Astrocyte of the spinal cord (primary cell): Measurements from ENCODE around the gene MYL4.
A peak's percentile ranks its signal among the peaks of the same experiment; 100 is the strongest.

ENCODE experiments used
- DNase-seq: peaks from one replicate; pipeline ENCODE4 v3.0.0; 2011; ENCODE audit warnings: low read depth, low spot score
- H3K4me3 ChIP-seq: 2 replicates; pipeline ENCODE4 v1.5.1; 2011; ENCODE audit warnings: low read depth, mild to moderate bottlenecking, low read length, moderate library complexity
- in situ Hi-C: cut with HindIII; loops from 2 replicates; pipeline ENCODE4 v1.10.0; 2017; ENCODE audit warnings: low sequenced_read_pairs
- TF ChIP-seq, protein P1 (sequence below): IDR thresholded peaks from 2 replicates; pipeline ENCODE4 v1.5.1; 2012; ENCODE audit warnings: low read depth, mild to moderate bottlenecking, low read length, inconsistent platforms

The MYL4 gene

DNA sequence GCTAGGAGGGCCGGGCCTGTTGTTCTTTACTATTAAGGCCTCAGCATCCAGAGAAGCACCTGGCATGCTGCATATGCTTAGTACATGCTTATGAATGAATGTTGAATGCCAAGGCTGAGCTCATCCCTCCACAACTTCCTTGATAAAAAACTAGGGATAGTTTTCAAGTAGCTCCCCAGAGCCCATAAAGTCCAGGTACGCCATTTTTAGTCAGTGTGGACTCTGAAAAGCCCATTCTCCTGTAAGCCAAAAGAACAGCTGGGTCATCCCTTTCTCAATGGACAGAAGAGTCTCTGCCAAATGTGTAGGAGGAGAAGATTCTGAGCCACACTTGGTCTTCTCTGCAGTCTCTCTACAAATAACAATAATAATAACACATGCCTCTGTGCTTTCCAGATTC is 35.5 kb downstream of the MYL4 start:
- DNase-seq = no peak
- no peak overlapping the region for H3K4me3 ChIP-seq
- TF ChIP-seq, protein P1, sequence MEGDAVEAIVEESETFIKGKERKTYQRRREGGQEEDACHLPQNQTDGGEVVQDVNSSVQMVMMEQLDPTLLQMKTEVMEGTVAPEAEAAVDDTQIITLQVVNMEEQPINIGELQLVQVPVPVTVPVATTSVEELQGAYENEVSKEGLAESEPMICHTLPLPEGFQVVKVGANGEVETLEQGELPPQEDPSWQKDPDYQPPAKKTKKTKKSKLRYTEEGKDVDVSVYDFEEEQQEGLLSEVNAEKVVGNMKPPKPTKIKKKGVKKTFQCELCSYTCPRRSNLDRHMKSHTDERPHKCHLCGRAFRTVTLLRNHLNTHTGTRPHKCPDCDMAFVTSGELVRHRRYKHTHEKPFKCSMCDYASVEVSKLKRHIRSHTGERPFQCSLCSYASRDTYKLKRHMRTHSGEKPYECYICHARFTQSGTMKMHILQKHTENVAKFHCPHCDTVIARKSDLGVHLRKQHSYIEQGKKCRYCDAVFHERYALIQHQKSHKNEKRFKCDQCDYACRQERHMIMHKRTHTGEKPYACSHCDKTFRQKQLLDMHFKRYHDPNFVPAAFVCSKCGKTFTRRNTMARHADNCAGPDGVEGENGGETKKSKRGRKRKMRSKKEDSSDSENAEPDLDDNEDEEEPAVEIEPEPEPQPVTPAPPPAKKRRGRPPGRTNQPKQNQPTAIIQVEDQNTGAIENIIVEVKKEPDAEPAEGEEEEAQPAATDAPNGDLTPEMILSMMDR = no peak
- in situ Hi-C loops = no loop called here

DNA sequence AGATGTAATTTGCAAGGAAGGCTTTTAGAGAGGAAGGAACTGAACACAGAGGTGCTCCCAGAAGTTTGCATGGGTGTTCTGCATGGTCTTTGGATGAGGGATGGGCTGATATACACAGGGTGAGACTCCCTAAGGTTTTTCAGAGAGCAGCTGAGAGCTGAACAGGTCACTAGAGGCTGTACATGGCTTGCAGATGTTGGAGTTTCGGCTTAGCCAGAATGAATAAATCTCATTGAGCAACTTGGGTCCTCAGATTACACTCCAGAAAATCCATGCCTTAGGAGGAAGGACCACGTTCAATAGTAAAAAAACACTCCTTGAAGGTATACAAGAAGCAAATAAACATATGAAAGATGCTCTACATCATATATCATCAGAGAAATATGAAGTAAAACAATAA is 37.0 kb downstream of the MYL4 start:
- H3K4me3 ChIP-seq = no peak overlapping the region
- in situ Hi-C loops = no loop called here
- TF ChIP-seq, protein P1 = no peak
- DNase-seq = no peak

DNA sequence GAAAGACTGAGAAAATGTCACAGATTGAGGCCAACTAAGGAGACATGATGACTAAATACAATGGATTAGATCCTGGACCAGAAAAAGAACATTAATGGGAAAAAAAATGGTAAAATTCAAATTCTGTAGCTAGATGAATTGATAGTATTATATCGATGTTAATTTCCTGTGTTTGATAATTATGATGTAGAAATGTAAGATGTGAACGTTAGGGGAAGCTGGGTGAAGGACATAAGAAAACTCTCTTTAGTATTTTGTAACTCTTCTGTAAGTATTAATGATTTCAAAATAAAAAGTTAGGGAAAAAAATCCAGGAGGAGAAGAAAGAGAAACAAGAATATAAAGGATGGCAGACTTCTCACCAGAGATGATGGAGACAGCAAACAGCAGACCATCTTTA is 41.7 kb downstream of the MYL4 start:
- no peak overlapping the region for H3K4me3 ChIP-seq
- TF ChIP-seq, protein P1 = no peak
- in situ Hi-C loops = no loop called here
- no peak for DNase-seq

DNA sequence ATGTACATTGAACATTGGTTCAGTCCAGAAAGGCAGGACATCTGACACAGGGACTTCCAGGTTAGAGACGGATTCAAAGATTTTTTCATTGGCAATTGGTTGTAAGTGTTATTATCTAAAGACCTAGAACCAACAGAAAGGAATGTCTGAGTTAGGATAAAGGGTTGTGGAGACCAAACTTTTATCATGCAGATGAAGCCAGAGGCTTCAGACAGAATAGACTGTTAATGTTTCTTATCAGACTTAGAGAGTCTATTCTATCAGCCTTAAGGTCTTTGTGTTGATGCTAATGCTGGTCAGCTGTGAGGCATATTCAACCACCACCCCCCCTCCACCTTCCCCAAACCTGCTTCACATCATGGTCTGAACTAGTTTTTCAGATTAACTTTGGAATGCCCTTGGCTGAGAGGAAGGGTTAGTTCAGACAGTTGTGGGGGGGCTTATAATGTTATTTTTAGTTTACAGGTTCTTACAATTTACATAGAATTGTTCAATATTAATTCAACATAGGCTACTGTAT is 42.3 kb downstream of the MYL4 start:
- TF ChIP-seq, protein P1 = no peak
- no peak overlapping the region for H3K4me3 ChIP-seq
- in situ Hi-C loops = no loop called here
- no peak for DNase-seq

DNA sequence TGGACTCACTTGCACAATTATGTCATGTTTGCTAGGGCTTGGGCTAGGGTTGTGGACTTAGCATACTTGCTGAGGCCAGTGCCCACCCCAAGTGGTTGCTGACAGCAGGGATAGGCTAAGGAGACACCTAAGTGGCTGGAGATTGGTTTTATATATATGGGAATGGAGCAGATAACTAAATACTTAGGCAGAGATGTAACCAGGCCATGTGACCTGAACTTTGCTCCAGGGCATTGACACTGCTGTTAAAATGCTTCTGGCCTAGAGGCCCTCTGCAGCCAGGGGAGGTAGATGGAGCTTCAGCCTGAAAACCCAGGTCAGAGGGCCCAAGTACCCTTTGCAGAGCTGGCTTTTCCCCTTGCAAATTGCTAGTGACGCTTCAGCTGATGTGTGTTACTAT is 43.1 kb downstream of the MYL4 start:
- in situ Hi-C loops = no loop called here
- no peak for DNase-seq
- no peak overlapping the region for H3K4me3 ChIP-seq
- TF ChIP-seq, protein P1 = no peak

DNA sequence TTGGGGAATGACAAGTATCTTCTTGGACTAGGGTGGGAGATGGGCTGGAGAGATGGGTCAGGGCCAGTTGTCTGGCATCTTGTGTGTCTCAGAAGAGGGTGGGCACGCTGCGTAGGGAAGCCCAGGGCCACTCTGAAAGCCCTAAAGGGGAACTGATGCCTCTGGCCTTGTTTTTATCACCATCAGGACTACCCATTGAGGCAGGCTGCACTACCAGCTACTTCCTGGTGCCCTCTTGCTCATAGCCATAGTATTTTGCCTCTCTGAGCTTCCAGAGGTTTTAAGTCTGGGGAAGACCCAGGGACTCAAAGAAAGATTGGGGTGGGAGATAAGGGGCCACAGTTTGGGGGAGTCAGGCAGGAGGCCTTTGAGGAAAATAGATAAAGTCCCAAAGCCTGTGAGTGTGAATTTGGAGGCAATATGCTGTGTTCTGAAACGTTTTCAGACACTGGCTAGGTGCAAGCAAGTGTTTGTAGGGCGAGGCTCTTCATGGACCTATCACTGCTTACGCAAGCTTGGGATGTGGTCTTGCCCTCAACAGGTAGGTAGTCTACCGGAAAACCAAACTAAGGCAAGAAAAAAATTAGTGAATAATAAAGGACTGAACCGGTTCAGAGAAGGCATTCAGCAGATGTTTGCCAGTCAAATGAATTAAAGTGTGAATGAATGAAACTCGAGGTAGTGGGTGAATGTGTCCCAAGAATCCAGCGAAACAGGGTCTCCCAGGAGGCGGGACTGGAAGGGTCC is 43.8 kb downstream of the MYL4 start:
- TF ChIP-seq, protein P1 = no peak
- peak overlapping the region; percentile 49 for H3K4me3 ChIP-seq
- in situ Hi-C loops = no loop called here
- DNase-seq = no peak
